HL-60 (cell line): ENCODE measurements around the gene EVX2.

Experiments
- DNase-seq, 2 experiments: peaks; one replicate each; pipeline ENCODE4 v3.0.0-alpha.2; 2010 to 2020; ENCODE audit warnings: low read depth in 1 of 2, low spot score in 1 of 2
- H3K27ac ChIP-seq: fragments of 250-450 bp; sonication (Bioruptor Pico); replicated peaks from 2 replicates; pipeline ENCODE4 v1.5.1; 2020; ENCODE audit warnings: mild to moderate bottlenecking, moderate library complexity
- H3K27me3 ChIP-seq: fragments of 250-450 bp; sonication (Bioruptor Pico); 2 replicates; pipeline ENCODE4 v1.5.1; 2021; ENCODE audit warnings: mild to moderate bottlenecking, moderate library complexity; ENCODE audit not compliant: insufficient read depth, poor library complexity, severe bottlenecking
- H3K4me3 ChIP-seq: replicated peaks from 2 replicates; pipeline ENCODE4 v1.5.1; 2011; ENCODE audit warnings: mild to moderate bottlenecking, control low read depth, low read length; ENCODE audit not compliant: insufficient read depth
- GABPA ChIP-seq: IDR thresholded peaks from 2 replicates; pipeline ENCODE4 v1.6.1; 2012; ENCODE audit warnings: low read depth
- POLR2AphosphoS5 ChIP-seq: IDR thresholded peaks from 2 replicates; pipeline ENCODE4 v1.6.1; 2012; ENCODE audit warnings: low read depth
- SPI1 ChIP-seq: IDR thresholded peaks from 2 replicates; pipeline ENCODE4 v1.6.1; 2012; ENCODE audit warnings: low read depth, mild to moderate bottlenecking, borderline replicate concordance
- TF ChIP-seq, protein P1 (sequence below): IDR thresholded peaks from one replicate; pipeline ENCODE4 v1.5.1; 2011; ENCODE audit warnings: low read length, control low read depth, inconsistent platforms; ENCODE audit not compliant: insufficient read depth
- TF ChIP-seq, protein P2 (sequence below): IDR thresholded peaks from 2 replicates; pipeline ENCODE4 v1.6.1; 2012; ENCODE audit warnings: low read depth; ENCODE audit not compliant: insufficient replicate concordance

The EVX2 gene

DNA sequence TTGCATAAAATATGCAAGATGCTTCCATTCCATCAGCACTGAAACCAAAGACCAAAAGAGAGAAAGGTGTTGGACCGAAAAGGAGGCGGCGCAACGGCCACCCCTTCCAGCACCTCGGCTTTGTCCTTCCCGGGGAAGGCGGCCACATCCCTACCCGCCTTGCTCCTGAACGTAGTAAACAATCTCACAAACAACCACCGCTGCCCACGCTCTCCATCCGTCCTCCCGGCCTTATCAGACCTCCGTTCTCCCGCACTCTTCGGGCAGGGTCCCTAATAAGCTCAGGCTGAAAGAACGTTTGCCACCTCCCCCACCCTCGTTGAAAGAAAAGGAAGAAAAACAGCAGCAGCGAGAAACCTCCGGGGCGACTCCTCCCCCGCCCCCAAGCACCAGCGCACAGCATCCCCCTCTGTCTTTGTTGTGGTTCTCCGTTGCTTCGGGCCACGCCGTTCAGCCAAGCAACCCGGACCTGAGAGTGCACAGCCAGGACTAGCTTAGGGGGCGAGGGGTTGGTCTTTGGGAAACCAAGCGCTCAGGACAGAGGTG lies 4.4 kb downstream of the EVX2 start:
- Histone ChIP-seq H3K27ac (no peak overlapping the region), H3K27me3 (peaks cover 81% of the 10 kb centered on the region), H3K4me3 (peak overlapping the region; percentile 39)
- DNase-seq = no peak
- TF ChIP-seq, protein P1, sequence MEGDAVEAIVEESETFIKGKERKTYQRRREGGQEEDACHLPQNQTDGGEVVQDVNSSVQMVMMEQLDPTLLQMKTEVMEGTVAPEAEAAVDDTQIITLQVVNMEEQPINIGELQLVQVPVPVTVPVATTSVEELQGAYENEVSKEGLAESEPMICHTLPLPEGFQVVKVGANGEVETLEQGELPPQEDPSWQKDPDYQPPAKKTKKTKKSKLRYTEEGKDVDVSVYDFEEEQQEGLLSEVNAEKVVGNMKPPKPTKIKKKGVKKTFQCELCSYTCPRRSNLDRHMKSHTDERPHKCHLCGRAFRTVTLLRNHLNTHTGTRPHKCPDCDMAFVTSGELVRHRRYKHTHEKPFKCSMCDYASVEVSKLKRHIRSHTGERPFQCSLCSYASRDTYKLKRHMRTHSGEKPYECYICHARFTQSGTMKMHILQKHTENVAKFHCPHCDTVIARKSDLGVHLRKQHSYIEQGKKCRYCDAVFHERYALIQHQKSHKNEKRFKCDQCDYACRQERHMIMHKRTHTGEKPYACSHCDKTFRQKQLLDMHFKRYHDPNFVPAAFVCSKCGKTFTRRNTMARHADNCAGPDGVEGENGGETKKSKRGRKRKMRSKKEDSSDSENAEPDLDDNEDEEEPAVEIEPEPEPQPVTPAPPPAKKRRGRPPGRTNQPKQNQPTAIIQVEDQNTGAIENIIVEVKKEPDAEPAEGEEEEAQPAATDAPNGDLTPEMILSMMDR = no peak
- TF ChIP-seq GABPA (no peak), POLR2AphosphoS5 (no peak), SPI1 (no peak)
- TF ChIP-seq, protein P2, sequence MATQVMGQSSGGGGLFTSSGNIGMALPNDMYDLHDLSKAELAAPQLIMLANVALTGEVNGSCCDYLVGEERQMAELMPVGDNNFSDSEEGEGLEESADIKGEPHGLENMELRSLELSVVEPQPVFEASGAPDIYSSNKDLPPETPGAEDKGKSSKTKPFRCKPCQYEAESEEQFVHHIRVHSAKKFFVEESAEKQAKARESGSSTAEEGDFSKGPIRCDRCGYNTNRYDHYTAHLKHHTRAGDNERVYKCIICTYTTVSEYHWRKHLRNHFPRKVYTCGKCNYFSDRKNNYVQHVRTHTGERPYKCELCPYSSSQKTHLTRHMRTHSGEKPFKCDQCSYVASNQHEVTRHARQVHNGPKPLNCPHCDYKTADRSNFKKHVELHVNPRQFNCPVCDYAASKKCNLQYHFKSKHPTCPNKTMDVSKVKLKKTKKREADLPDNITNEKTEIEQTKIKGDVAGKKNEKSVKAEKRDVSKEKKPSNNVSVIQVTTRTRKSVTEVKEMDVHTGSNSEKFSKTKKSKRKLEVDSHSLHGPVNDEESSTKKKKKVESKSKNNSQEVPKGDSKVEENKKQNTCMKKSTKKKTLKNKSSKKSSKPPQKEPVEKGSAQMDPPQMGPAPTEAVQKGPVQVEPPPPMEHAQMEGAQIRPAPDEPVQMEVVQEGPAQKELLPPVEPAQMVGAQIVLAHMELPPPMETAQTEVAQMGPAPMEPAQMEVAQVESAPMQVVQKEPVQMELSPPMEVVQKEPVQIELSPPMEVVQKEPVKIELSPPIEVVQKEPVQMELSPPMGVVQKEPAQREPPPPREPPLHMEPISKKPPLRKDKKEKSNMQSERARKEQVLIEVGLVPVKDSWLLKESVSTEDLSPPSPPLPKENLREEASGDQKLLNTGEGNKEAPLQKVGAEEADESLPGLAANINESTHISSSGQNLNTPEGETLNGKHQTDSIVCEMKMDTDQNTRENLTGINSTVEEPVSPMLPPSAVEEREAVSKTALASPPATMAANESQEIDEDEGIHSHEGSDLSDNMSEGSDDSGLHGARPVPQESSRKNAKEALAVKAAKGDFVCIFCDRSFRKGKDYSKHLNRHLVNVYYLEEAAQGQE = no peak

DNA sequence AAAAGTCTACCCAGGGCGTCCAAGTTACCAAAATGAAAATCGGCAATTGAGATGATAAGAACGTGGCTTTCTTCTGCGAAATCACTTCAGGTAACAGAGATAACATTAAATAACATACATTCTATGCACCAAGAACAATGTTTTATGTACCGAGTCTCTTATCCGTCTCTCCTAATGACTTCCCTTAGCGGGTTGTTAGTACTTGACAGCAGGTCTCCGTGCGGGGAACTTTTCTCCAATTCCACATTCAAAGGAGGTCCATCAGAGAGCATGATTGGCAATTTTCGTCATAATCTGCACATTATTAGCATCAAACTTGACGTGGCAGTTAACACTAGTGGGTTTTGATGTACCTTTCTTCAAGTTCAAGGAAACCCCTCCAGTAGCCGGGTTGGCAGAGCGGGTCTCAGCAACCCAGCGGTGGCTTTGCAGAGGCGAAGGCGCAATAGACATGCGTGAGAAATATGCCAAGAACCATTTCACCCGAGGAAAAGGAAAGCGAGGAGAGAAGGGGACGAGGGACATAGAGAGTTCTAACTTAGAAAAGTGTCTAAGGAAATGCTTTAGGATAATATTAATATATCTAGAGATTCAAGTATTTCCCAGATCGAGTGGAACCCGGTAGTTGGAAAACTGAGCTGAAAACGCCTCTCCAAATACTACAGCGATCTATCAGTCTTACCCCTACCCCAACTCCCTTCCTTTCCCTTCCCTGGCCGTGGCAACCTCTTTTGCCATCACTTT lies 5.0 kb downstream of the EVX2 start:
- Histone ChIP-seq H3K27me3 (peaks cover 81% of the 10 kb centered on the region), H3K27ac (no peak overlapping the region), H3K4me3 (no peak overlapping the region)
- no peak for DNase-seq
- TF ChIP-seq GABPA (no peak), SPI1 (no peak), POLR2AphosphoS5 (no peak)
- TF ChIP-seq, protein P1 = no peak
- TF ChIP-seq, protein P2 = no peak

DNA sequence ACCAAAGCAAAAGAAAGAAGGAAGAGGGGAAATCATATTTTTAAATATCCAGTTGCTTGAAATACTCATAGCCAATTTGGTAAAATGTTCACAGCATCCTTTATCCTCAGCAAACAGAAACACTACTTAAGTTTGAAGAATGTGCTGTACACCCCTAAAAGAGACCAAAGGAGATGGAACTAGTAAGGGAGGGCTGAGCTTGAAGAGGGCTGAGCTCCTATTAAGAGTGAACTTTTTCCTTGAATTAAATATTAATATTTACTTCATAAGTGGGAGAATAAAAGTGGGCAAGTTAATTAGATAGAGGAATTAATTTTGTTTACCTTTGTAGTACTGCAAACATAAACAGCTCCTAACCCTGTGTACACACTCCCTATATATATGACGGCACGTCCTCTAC lies 7.0 kb downstream of the EVX2 start:
- no peak overlapping the region for H3K27ac ChIP-seq
- H3K27me3 ChIP-seq = peaks cover 78% of the 10 kb centered on the region
- DNase-seq = no peak
- H3K4me3 ChIP-seq = no peak overlapping the region
- TF ChIP-seq, protein P1 = no peak
- TF ChIP-seq, protein P2 = no peak
